ENCODE measurements around the gene PRDM5.

Gene PRDM5

DNA sequence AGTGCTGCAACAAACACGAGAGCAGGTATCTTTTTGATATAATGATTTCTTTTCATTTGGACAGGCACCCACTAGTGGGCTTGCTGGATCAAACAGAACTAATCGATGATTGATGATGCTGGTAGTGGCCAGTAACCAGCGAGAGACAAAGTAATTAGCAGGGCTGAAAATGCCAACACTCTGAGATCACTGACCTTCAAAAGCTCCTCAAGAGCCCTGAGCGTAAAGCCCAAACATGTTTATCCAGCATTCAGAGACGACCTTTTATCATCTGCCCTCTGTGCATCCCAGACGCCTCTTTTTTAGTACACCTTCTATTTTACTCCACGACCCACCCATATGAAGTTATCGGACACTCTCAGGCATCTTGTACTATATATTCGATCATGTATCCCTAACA, 186.2 kb downstream of the PRDM5 start:
- DNase-seq: no peak

DNA sequence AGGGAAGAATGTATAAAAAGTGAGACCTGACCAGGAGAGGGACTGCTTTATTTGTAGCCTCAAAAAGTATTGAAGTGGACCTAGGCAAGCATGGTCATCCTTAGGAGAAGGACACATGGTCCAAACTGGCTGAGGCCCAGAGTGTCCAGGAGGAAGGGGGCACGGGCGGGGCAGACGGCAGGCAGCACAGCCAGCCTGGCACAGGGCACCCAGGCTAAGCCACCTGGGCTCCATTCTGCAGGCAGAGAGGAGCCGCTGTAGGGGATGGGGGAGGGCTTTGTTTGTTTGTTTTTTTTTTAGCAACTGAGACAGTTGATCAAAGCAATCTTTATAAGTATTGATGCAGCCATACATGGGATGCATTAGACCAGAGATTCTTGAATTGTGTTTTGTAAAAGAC, 188.6 kb downstream of the PRDM5 start:
- DNase-seq: no peak

DNA sequence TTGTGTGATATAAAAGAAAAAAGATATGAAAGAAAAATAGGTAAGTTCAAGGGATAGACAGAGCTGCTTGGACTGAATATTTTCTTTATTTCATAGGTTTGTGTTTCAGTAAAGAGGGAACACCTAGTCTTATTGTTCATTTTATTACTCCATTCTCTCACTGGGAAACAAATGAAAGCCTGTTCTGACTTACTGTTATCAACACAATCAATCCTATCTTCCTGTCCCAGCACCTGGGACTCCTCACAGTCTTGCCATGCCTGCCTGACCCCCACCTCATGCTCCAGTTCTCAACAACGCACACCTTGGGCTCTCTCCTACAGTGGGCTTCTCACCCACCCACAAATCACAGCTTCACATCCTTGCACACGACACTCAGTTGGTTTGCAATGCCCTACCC, 189.5 kb downstream of the PRDM5 start:
- no peak for DNase-seq

DNA sequence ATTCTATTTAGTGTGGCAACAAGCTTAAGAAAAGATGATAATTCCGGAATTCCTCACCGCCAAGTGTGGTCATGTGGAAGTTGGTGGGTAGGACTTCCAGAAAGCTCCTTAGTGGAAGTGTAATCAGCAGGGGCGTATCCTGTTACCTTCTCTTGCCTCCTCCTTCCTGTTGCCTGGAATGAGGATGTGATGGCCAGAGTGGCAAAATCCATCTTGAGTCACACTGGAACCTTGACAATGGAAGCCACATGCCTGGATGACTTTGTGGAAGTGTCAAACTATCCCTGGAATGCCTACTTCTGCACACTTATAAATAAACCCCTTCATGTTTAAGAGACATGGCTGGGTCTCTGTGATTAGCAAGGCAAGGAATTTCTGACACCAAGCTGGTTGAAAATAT, 191.0 kb downstream of the PRDM5 start:
- no peak for DNase-seq

DNA sequence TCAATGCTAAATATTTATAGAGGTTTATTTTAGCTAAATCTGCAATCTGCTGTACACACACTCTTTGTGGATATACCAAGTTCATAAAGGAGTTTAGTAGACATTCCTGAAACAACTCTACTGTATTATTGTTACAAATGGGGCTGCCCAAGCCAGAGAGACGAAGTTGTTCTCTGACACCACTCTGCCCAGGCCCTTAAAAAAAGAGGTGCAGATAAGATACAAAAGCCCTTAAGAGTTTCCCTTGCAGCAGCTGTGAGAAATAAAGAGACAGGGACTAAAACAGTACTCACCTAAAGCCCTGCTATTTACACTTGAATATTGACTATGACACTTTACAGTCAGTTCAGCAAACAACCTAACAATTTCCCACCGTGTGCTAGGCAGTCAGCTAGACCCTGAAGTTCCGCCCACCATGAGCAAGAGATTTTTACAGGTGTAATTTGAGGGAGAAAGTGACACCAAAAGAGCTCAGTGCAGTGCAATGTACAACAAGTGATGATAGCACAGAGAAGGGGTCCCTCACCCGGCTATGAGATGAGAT, 191.7 kb downstream of the PRDM5 start:
- peak; percentile 65 for DNase-seq

DNA sequence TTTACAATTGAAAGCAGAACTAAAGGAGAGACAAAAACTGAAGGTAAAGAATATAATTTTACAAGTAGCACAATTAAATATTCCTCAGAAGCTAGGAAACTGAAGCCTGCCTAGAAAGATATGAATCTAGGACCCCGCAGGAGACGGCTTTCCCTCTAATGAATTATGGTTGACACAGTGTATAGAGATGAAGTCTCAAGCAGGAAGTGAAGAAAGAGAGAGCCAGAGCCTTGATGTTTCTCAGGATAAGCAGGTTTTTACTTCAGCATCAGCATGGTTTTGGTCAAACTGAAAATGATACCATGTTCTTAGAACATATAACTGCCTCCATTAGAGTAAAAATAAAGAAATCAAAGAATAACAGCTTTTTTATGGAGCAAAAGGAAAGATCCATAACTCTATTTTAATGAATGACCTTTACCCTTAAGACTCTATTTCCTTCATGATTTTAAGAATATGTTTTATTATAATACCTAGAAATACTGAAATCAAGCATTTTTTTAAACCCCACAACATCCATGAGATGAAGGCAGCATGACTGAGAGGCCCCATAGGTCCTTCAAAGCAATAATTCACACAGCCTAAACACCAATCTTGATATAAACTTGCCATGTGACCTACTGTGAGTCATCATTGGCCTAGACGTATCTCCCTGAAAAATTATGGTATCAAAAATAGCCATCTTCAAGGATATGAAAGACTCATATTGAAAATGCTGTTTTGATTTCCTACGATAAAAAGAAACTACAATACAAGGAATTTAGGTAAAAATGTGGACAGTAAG, 193.4 kb downstream of the PRDM5 start:
- DNase-seq: no peak

DNA sequence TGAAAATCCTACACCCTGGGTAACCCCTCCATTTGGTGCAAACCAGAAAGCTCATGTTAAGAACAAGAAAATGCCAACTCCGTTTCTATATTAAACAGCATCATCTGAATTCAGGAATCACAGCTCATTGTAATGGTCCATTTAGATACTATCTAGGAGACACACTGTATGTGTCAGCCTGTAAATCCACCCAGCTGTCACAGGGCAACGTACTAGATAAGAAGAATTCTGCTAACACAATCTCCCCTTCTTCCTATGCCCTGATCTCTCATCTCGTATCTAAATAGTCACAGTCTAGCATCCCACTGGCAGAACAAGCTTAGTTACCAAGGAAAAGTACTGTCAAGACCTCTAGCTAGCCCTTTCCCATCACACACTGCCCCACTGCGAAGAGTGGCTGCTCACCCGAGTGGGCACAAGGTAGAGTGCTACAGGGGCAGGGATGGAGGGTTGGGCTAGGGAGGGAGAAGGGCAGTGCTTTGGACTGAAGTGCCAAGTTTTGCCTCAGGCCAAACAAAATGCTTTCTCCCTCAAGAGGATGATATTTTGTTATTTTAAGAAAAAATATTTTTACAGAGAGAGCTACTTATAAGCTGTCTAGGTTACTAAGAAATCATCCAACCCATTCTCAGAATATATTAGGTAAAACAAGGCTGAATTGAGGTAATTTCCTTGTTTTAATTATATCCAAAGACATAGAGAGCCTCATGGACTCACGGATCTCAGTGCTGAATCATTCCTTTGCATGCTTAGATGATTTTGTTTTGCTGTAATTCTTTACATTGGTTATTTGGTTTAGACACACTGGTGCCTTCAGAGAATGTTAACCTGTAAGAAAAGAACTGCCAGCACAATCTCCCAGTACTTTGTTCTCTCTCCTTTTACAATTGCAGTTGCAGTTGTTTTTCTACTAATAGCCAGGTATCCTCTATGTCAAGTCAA, 196.6 kb downstream of the PRDM5 start:
- DNase-seq: no peak

DNA sequence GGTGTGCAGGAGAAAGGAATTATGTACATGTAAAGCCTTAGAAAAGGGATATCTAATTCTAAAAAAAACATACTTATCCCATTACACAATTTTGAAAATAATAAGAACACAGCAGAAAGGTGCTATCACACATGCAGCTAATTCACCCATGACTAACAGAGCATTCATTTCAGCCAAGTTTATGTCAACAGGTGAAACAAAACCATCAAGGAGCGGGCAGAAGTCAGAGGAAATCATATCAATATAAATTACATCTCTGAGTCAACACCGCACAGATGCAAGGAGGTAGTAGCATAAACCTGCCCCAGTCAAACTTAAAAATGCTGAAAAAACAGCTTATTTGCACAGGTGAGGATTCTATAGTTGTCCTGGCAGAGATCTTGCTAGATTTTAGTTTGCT, 197.9 kb downstream of the PRDM5 start:
- peak; percentile 74 for DNase-seq

DNA sequence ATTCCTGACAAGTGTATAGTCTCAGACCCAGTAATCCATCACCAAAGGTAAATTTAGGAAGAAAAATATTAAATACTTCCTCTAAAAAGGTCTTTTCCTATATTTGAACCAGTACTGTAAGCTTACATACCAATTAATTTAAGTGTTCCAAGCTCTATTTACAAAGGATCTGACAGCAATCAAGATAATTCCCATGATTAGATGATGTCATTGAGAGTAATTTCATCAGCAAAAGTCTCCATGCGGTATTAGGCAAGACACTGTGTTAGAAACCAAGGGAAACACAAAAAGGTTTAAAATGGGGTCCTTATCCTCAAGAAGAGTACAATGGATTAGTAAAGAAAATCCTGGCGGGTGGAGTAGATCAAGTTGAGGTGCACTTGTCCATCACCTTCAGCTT, 198.5 kb downstream of the PRDM5 start:
- peak; percentile 60 for DNase-seq

DNA sequence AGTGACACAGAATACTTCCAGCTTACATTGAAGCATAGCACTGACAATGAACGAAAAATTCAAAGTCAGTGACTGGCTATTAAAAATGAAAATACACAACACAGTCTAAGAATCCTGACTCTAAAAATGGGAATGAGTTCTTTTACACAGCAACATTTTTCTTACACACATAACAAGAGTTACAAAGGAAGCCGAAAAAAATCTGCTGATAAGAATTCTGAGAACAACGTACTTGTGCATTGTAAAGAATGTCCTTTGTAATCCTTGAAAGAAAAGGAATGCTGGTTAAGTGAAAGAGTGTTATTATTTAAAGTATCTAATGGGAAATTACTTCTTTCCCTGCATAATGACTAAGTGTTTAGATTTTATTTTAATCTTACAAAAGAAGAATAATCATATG, 199.4 kb downstream of the PRDM5 start:
- DNase-seq: no peak

DNA sequence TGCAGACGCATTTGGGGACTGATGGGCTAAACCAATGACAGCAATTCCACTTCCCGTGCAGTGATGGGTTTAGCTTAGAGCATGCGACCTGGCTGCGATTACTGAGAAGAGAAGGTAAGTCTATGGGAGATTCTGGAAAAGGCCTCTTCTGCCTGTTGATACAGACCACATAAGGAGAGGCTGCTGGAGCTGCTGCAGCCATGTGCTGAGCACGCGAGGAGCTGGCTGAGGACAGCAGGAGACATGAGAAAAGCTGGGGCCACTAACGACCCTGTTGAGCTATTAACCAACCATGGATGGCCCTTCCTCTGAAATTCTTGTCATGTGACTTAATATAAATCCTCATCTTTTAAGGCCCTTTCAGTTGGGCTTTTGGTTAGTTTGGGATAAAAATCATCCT, 199.9 kb downstream of the PRDM5 start:
- no peak for DNase-seq

DNA sequence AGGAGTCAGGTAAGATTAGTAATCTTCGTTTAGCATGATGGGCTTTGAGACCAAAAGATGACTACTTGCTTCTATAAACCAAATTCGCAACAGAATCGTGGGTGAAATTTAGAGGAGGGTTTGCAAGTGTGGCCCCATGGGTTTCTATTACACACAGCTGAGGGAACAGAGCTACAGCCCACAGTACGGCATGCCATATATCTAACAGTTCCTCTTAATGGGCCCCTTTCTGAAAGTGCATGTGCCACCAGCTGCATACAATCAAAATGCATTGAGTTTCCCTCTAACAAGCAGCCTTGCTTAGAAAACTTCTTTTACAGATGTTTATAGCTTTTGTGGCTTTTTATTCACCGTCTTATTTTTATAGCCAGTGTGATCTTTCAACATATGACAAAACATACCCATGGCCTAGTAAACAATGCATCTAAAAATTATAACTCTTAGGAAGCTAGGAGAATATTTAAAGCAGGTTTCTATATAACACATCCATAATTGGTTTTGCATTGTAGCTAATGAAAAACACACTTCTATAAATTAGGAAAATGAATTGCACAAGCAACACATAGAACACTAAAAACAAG, 202.1 kb downstream of the PRDM5 start:
- DNase-seq: no peak

DNA sequence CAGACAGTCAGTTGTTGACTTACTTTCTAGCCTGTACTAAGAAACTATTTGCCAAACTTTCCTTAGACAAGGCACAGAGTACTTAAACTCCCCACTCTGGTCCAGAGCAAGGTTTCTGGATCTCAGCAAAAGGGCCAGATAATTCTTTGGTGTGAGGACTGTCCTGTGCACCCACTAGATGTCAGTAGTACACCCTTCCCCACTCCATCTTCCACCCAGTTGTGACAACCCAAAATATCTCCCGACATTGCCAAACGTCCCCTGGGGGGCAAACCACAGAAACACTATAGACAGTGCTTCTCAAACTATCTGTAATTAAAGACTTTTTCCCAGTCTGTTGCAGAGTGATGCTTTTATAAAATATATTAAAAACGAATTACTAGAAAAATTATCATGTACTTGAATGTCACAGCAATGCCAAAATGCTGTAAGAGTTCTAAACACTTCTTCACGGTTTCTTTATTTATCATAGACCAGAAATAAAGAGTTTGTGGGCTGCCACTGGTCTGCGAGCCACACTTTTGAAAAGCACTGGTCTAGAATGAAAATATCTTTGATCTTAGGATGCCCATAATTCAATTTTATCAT, 203.5 kb downstream of the PRDM5 start:
- DNase-seq: peak; percentile 30

DNA sequence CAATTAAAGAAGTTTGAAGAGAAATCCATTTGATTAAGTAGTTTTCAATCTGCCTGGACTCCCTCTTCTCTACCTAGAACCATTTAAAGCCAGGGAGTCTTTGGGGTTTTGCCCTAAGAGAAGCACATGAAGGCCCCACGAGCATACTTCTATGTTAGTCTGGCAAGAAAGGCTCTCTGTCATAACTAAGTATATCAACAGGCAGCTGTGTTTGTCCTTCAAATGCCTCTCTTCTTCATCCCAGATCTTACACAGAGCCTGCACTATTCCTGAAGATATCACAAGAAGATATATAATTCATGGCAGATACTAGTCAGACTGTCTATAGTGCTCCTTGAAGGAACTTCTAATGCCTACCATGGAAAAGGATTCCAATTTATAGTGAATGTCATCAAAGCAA, 206.2 kb downstream of the PRDM5 start:
- DNase-seq: no peak

DNA sequence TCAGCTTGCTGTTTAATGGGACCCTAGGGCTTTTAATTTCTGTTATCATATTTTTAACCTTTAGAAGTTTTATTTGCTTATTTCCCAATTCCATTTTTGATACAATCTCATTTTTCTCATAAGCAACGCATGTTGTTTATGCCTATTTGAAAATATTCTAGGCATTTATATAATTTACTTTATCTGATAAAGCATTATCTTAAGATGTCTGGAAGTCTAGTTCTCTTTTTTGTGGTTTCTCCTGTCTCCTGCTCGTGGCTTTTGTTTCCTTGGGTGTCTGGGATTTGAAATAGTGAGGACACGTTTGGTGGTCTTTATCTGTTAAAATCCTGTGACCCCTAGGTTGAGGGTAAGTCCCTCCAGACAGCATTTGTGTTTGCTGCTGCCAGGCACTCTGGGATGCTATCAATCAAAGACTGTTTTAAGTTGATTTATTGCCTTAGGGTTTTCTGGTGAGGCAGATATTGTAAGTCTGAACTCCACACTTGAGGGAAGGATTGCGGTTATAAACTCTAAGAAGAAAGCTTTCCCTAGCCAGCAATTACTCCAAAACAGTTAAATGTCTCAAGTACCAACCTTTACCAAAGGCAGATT, 208.0 kb downstream of the PRDM5 start:
- no peak for DNase-seq

DNA sequence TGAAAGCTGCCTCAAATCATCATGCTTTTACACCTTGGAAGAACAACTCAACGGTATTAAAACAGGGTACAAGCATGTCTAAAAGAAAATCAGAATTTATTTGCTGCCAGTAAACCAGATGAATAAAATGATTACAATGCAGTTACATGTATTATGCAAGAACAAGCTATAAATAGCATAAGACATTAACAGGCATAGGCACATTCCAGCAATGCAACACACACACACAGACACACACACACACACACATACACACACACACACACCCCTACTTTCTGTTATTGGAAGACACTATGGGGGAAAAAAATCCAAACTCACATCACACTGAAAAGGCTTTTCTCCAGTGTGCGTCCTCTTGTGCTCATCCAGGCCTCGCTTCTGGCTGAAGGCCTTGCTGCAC, 212.5 kb downstream of the PRDM5 start:
- no peak for DNase-seq

DNA sequence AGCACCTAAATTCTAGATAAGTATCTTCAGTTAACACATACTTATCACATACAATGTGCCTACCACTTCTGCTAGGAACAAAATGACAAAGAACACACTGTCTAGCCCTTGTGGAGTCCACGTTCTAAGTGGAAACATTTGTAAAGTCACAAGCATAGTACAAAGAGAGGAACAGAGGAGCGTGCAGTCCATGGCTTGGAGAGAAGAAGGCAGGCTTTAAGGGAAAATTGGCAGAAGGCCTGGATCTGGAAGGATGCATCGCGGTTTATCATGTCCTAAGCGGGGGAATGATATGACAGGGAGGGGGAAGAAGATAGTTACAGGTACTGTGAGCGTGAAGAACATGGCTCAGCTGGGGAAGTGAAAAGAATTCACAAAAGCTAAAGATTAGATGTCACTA, 218.0 kb downstream of the PRDM5 start:
- no peak for DNase-seq

DNA sequence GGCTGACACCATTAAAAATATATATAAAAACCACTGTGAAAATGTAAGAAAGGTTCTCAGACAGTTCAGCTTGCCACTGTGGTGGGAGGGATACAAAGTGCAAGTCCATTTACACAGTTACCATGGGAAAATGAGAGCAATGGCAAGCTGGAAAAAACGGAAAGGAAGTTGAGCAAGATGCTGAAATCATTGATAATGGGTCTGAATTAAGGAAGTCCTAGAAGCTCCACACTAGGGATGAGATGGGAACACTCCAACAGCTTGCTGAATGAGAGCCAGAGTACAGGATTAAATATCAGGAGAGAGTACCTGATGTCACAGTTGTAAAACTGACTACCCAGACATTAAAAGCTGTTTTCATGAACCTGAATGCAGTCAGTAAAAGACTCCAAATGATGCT, 218.6 kb downstream of the PRDM5 start:
- DNase-seq: no peak

DNA sequence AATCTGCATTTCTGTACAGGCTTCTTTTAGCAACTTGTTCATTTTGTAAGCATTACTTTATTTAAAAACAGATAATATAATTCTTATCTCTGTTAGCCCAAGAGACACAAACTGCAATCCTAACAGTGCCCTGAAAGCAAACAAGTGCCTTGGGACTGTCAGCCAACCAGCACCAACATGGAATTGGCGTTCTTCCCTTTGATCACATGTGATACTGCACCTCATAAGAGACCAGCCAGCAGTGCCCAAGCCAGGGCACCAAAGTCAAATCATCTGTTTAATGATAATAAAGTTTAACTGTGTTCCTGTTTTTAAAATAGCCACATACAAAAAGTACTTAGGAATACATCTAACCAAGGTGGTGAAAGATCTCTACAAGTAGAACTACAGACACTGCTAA, 223.2 kb downstream of the PRDM5 start:
- DNase-seq: no peak

DNA sequence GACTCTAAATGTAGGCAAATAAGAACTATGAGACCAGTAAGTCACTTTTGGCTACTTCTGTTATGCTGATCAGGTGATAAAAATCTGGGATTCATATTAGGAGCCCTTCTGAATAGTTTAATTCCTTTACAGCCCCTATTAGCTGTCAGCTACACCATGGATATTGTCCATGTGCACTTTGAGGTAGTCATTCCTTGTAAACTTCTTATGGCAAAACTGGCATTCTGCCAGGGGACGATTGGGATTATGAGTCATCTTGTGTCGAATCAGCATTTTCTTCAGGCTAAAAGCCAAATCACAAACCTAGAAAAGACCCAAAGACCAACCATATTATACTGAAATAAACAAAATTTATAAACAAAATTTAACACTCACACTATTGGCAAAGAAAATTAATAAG, 227.6 kb downstream of the PRDM5 start:
- DNase-seq: no peak

DNA sequence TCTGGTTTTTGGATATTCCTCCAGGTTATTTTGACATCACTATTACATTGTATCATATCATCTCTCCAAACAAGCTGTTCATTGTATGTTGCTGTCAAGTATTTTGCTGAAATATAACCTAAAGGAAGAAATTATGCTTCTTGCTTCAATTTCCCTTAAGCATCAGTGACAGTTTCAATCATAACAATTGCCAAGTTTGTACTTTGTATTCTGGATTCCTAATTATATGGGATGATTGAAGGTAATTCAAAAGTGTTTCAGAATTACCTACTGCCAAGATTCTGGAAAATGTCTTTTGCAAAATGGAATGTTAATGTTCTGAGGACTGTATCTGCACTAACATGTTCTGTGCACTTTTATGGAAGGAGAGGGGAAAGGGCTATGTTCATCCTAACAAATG, 228.7 kb downstream of the PRDM5 start:
- no peak for DNase-seq

DNA sequence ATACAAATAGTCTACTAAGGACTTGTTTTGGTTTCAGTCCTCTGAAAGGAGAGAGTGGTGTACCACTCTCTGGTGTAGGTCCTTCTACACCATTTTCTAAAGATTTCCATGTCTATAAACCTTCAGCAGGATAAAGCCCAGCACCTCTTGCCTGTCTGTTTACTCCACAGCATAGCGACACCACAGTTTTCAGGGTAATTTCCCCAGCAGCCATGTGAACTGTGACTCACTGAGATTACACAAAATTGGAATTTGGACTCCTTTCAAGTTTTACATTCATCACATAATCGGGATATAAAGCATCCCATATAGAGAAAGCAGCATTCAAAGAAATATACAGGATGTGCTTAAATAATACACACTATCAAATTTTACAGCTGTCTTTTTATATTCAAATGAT, 229.6 kb downstream of the PRDM5 start:
- no peak for DNase-seq

DNA sequence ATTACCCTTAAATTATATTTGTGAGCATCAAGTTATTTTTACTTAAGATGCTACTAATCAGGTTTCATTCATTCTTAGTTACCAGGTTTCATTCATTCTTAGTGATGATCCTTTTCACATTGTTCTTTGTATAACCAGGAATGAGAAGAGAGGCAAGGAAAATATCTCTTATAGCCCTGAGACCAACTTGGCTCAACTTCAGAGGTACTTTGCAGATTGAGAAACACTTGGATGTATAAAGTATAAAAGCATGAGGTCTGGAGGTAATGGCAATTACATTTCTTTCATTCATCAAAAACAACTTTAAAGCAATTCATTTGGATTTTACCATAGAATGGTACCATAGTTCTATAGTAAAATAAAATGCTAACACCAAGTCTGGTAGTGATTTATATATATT, 231.0 kb downstream of the PRDM5 start:
- no peak for DNase-seq
